Prostate gland (tissue), 2 donors: ENCODE measurements around the gene CDK11A.
"Not testable (repeated sequence)": the region's sequence is repeated elsewhere in the genome, so short reads cannot be mapped to it uniquely, and the experiment has no call there.

Experiments
- CTCF ChIP-seq, 4 experiments: fragments of 200-600 bp in 2 of 4; fragments of 450-650 bp in 2 of 4; sonication (generic) in 2 of 4; IDR thresholded peaks; 1 replicate in 3 of 4; 2 replicates in 1 of 4; pipeline ENCODE4 v1.5.1; 2016 to 2019; ENCODE audit warnings: antibody characterized with exemption in 4 of 4, mild to moderate bottlenecking in 2 of 4, moderate library complexity in 2 of 4
- POLR2A ChIP-seq: fragments of 450-650 bp; IDR thresholded peaks from one replicate; pipeline ENCODE4 v1.6.1; 2016; ENCODE audit warnings: antibody characterized with exemption, mild to moderate bottlenecking

DNA sequence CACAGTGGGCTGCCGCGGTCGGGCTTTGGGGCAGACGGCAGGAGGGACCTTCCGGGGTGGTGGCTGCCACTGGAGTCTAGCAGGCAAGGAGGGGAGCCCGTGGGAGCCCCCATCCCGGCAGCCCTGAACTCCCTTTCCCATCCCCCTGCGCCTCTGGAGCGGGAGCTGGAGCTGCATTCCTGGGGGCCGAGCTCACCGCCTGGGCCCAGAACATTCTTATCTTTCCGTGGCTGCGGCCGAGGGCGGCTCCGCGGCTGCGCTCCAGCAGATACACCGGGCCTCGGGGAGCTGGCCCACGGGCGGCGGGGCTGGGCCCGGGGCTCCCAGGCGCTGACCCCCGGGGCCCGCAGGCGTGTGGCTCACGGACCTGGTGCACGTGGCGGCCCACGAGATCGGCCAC lies 23.6 kb downstream of the CDK11A start:
- not testable (repeated sequence) for TF ChIP-seq POLR2A; CTCF (IDR thresholded peaks at IDR 0.05)
